GM12878 (cell line): ENCODE results near the gene ASIC2. TPM values are rescaled to one million over a fixed set of nuclear protein-coding genes. Genes with fewer than 3 reads are reported as not detected.

ENCODE experiments used
- ATAC-seq: fragments of 200-7000 bp; cut with Tn5 transposase; 3 replicates; pipeline ENCODE4 v1.9.1; 2020; ENCODE audit warnings: mild to moderate bottlenecking, moderate library complexity
- BruUV-seq: library from RNA; stranded (reverse); fragments of 400-500 nt; replicated peaks from 2 replicates; lab custom pipeline; 2021; lab: Mats Ljungman, UMichigan
- CTCF ChIA-PET: fragments of 300-600 bp; sonication (Branson Sonifier 250); formaldehyde crosslinking; extraction: SDS; loops from one replicate; lab custom pipeline; 2021; ENCODE audit warnings: inconsistent platforms; lab: Yijun Ruan, JAX
- POLR2A ChIA-PET: fragments of 350-600 bp; formaldehyde crosslinking; extraction: SDS; loops from one replicate; lab custom pipeline; 2021; ENCODE audit warnings: inconsistent platforms; lab: Charles Lee
- RAD21 ChIA-PET: fragments of 300-600 bp; sonication (Branson Sonifier 250); formaldehyde crosslinking; loops from one replicate; lab custom pipeline; 2023; ENCODE audit warnings: antibody characterized with exemption; ENCODE audit not compliant: unreplicated experiment; lab: Charles Lee
- SMC1A ChIA-PET: fragments of 300-600 bp; sonication (Branson Sonifier 250); formaldehyde crosslinking; loops from one replicate; lab custom pipeline; 2023; ENCODE audit not compliant: unreplicated experiment, uncharacterized antibody; lab: Charles Lee
- DNase-seq: peaks from one replicate; pipeline ENCODE4 v3.0.0-alpha.2; 2011; ENCODE audit warnings: low read depth, low spot score
- FAIRE-seq: peaks from 3 replicates; lab custom pipeline; 2011; peaks lifted over from hg19 to GRCh38; lab: Jason Lieb, UNC
- H2AFZ ChIP-seq: 2 replicates; pipeline ENCODE4 v1.6.0; 2011; ENCODE audit warnings: low read depth, low read length, control low read depth; ENCODE audit not compliant: control insufficient read depth
- H3K27ac ChIP-seq: 2 replicates; pipeline ENCODE4 v1.5.1; 2011; ENCODE audit warnings: control low read depth; ENCODE audit not compliant: control insufficient read depth, insufficient read depth
- H3K27me3 ChIP-seq, 2 experiments: replicated peaks in 1 of 2; 2 replicates each; pipeline versions ENCODE4 v1.6.0 to v1.6.1; 2011; ENCODE audit warnings: low read length in 1 of 2; ENCODE audit not compliant: control insufficient read depth in 2 of 2, insufficient read depth in 2 of 2
- H3K36me3 ChIP-seq, 2 experiments: 2 replicates each; pipeline ENCODE4 v1.5.1; 2011; ENCODE audit warnings: low read length in 1 of 2; ENCODE audit not compliant: control insufficient read depth in 2 of 2, insufficient read depth in 2 of 2
- H3K4me1 ChIP-seq: 2 replicates; pipeline ENCODE4 v1.6.1; 2011; ENCODE audit warnings: mild to moderate bottlenecking, low read length, moderate library complexity, mixed read lengths; ENCODE audit not compliant: control insufficient read depth, insufficient read depth
- H3K4me2 ChIP-seq: 2 replicates; pipeline ENCODE4 v1.6.0; 2011; ENCODE audit warnings: control low read depth; ENCODE audit not compliant: control insufficient read depth, insufficient read depth
- H3K4me3 ChIP-seq: fragments of 200-600 bp; sonication (generic); 2 replicates; pipeline ENCODE4 v1.5.1; 2016
- H3K79me2 ChIP-seq: 2 replicates; pipeline ENCODE4 v1.6.0; 2011; ENCODE audit warnings: low read length; ENCODE audit not compliant: control insufficient read depth, insufficient read depth
- H3K9ac ChIP-seq: 2 replicates; pipeline ENCODE4 v1.8.0; 2011; ENCODE audit warnings: low read length, control low read depth, mixed read lengths; ENCODE audit not compliant: control insufficient read depth, insufficient read depth
- H3K9me3 ChIP-seq: replicated peaks from 3 replicates; pipeline ENCODE4 v1.5.1; 2011; ENCODE audit warnings: mild to moderate bottlenecking, low read length; ENCODE audit not compliant: control insufficient read depth, insufficient read depth
- H4K20me1 ChIP-seq: 2 replicates; pipeline ENCODE4 v1.6.0; 2011; ENCODE audit not compliant: control insufficient read depth, insufficient read depth
- BRCA1 ChIP-seq: IDR thresholded peaks from 2 replicates; pipeline ENCODE4 v1.6.1; 2011; ENCODE audit warnings: low read depth, low read length, improper control_type of control experiment
- CUX1 ChIP-seq: IDR thresholded peaks from 2 replicates; pipeline ENCODE4 v1.6.1; 2012; ENCODE audit warnings: improper control_type of control experiment, low read depth, low read length; ENCODE audit not compliant: insufficient replicate concordance
- ESRRA ChIP-seq: IDR thresholded peaks from 2 replicates; pipeline ENCODE4 v1.6.1; 2012; ENCODE audit warnings: mild to moderate bottlenecking, low read length, improper control_type of control experiment
- FOXK2 ChIP-seq: fragments of 450-650 bp; IDR thresholded peaks from 2 replicates; pipeline ENCODE4 v1.6.1; 2017; ENCODE audit warnings: mild to moderate bottlenecking, moderate library complexity
- HDAC6 ChIP-seq: fragments of 200-600 bp; sonication (generic); IDR thresholded peaks from one replicate; pipeline ENCODE4 v1.8.0; 2017; ENCODE audit warnings: antibody characterized with exemption; ENCODE audit not compliant: unreplicated experiment
- RELA ChIP-seq: fragments of 450-650 bp; IDR thresholded peaks from 2 replicates; pipeline ENCODE4 v1.8.0; 2014; ENCODE audit warnings: borderline replicate concordance; ENCODE audit not compliant: partially characterized antibody
- SRF ChIP-seq, 2 experiments: IDR thresholded peaks; 2 replicates each; pipeline ENCODE4 v1.6.1; 2011; ENCODE audit warnings: low read depth in 2 of 2, low read length in 2 of 2, mild to moderate bottlenecking in 1 of 2, moderate library complexity in 1 of 2
- TAF1 ChIP-seq: IDR thresholded peaks from 2 replicates; pipeline ENCODE4 v1.6.1; 2011; ENCODE audit warnings: mild to moderate bottlenecking, low read depth, low read length, borderline replicate concordance
- TCF12 ChIP-seq: IDR thresholded peaks from 2 replicates; pipeline ENCODE4 v1.6.1; 2011; ENCODE audit warnings: low read depth, mild to moderate bottlenecking, low read length
- YBX1 ChIP-seq: fragments of 450-650 bp; IDR thresholded peaks from 2 replicates; pipeline ENCODE4 v1.6.1; 2016; ENCODE audit warnings: antibody characterized with exemption
- ZNF207 ChIP-seq: fragments of 450-650 bp; IDR thresholded peaks from 2 replicates; pipeline ENCODE4 v1.6.1; 2014; ENCODE audit warnings: antibody characterized with exemption, mild to moderate bottlenecking, borderline replicate concordance
- ZNF24 ChIP-seq: fragments of 450-650 bp; IDR thresholded peaks from 2 replicates; pipeline ENCODE4 v1.6.1; 2017; ENCODE audit warnings: antibody characterized with exemption, mild to moderate bottlenecking
- ZNF622 ChIP-seq: fragments of 450-650 bp; IDR thresholded peaks from 2 replicates; pipeline ENCODE4 v1.6.1; 2017; ENCODE audit warnings: mild to moderate bottlenecking, inconsistent platforms
- ZZZ3 ChIP-seq: IDR thresholded peaks from 2 replicates; pipeline ENCODE4 v1.6.1; 2011; ENCODE audit warnings: low read depth; ENCODE audit not compliant: control insufficient read depth, insufficient read length
- WGBS: methylation state at CpG from one replicate; pipeline ENCODE4 v1.1.6; 2016; ENCODE audit warnings: low lambda C conversion rate; ENCODE audit not compliant: insufficient replicate concordance, insufficient coverage; ENCODE audit errors: missing lambda C conversion rate; 5-methylcytosine and 5-hydroxymethylcytosine counted together
- in situ Hi-C: fragments of 300-500 bp; cut with MboI; formaldehyde crosslinking; loops from 9 replicates; pipeline ENCODE4 v1.14.3; 2018; ENCODE audit warnings: mixed read lengths
- intact Hi-C: fragments of 100-400 bp; cut with micrococcal nuclease; formaldehyde crosslinking; loops from one replicate; pipeline ENCODE4 v1.14.2; 2022; ENCODE audit not compliant: unreplicated experiment
- polyA plus RNA-seq, 11 experiments: library from polyadenylated mRNA; depleted of rRNA in 4 of 11; unstranded in 6 of 11; stranded (reverse) in 5 of 11; fragments of >200 nt; fragmentation: Nextera tagmentation in 4 of 11; fragmentation: Illumina TruSeq in 1 of 11; extraction: Ambion mirVana in 4 of 11; extraction: Trizol in 1 of 11; gene quantifications; 1 replicate in 1 of 11; 2 replicates in 10 of 11; pipeline versions ENCODE4 v1.2.1 to v1.2.3, GENCODE V29; 2011 to 2016; ENCODE audit warnings: inconsistent platforms in 2 of 11, missing spikeins in 2 of 11, low read depth in 1 of 11
- total RNA-seq, 4 experiments: library from RNA; depleted of rRNA in 3 of 4; stranded (reverse); fragments of >200 nt in 3 of 4; fragmentation: Illumina TruSeq in 1 of 4; extraction: Trizol in 1 of 4; gene quantifications; 2 replicates each; pipeline versions ENCODE4 v1.2.1 to v1.2.3, GENCODE V29; 2013 to 2021

ASIC2 gene
- total and polyA plus RNA-seq, 10 of the 15 experiments (the other 5 are each of a cell fraction or from before 2014, with no cell fraction given), result not detected

- 22% methylated on average over 10 of the region's 10 CpGs for WGBS
- H3K4me3 ChIP-seq, result no peak overlapping the region
- SMC1A ChIA-PET, result no interaction called here
- no peak for DNase-seq
- BruUV-seq, result no TSS peak
- POLR2A ChIA-PET, result no interaction called here
- RAD21 ChIA-PET, result no interaction called here
- H3K27ac ChIP-seq, result no peak overlapping the region
- intact Hi-C loops, result no loop called here
- TF ChIP-seq CUX1 (no peak), ZZZ3 (no peak), BRCA1 (no peak), ZNF622 (no peak), RELA (no peak), HDAC6 (no peak), SRF (IDR thresholded peaks at IDR 0.05; ENCODE audit: low read depth in 2 of 2, low read length in 2 of 2) (no peak), ZNF207 (no peak), TCF12 (no peak), FOXK2 (no peak), YBX1 (no peak), ZNF24 (no peak), TAF1 (no peak), ESRRA (no peak)
- TF ChIP-seq, all 136 proteins: peak for 0
- ATAC-seq (no peak), FAIRE-seq (no peak)
- H3K27me3 ChIP-seq, result peaks cover 0 to 8% of the 10 kb centered on the region in 2 experiments; a peak in 1 of 4 replicates
- H2AFZ ChIP-seq, result no peak overlapping the region
- H3K9me3 ChIP-seq, result no peaks in the 10 kb centered on the region
- H3K9ac ChIP-seq, result no peak overlapping the region
- H3K36me3 ChIP-seq, result no peaks in the 10 kb centered on the region
- CTCF ChIA-PET, result no interaction called here
- peaks cover 2% of the 10 kb centered on the region; the same call in 1 of the 2 replicates for H4K20me1 ChIP-seq
- in situ Hi-C loops, result no loop called here
- H3K79me2 ChIP-seq, result no peaks in the 10 kb centered on the region
- no peak overlapping the region for H3K4me2 ChIP-seq
- no peaks in the 10 kb centered on the region for H3K4me1 ChIP-seq
These were observed 129.4 kb downstream of the ASIC2 start for GRCh38 chr17:33163533-33164168.
